Testis (tissue), 2 donors: ENCODE data around the gene TTC19.

Experiments used
- CTCF ChIP-seq, 3 experiments: fragments of 450-650 bp in 2 of 3; fragments of 200-600 bp in 1 of 3; sonication (generic) in 1 of 3; IDR thresholded peaks; one replicate each; pipeline ENCODE4 v1.5.1; 2016 to 2019; ENCODE audit warnings: antibody characterized with exemption in 3 of 3, mild to moderate bottlenecking in 2 of 3, moderate library complexity in 1 of 3
- POLR2A ChIP-seq: fragments of 450-650 bp; IDR thresholded peaks from one replicate; pipeline ENCODE4 v1.6.1; 2017; ENCODE audit warnings: antibody characterized with exemption, mild to moderate bottlenecking, moderate library complexity

GRCh38 chr17:15998031-15998562 lies 1.5 kb upstream of the TTC19 start:
- TF ChIP-seq CTCF (IDR thresholded peaks at IDR 0.05) (no peak), POLR2A (no peak)
